GM18909 (cell line): ENCODE measurements around the gene ASXL3.

Experiments used
- ATAC-seq: cut with Tn5 transposase; IDR thresholded peaks from one replicate; pipeline ENCODE4 v1.9.1; 2021; ENCODE audit warnings: mild to moderate bottlenecking; ENCODE audit not compliant: unreplicated experiment, poor library complexity

ASXL3 gene

DNA sequence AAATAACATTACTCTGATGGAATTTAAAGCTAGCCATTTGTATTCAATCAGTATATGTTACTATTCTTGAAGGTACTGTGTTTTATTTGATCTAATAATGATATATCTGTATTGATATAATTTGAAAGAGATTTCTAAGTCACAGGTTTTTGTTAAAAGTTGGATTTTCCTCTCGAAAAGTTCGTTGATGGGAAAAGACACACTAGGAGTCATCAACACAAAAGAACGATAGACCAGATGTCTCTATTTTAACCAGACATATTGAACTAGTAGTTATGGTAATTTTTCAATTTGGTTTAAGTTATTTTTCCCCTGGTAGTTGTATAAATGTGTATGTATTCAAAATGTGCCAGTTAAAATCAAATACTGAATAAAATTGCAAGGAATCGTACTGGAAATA, 2.5 kb downstream of the ASXL3 start:
- no peak for ATAC-seq

DNA sequence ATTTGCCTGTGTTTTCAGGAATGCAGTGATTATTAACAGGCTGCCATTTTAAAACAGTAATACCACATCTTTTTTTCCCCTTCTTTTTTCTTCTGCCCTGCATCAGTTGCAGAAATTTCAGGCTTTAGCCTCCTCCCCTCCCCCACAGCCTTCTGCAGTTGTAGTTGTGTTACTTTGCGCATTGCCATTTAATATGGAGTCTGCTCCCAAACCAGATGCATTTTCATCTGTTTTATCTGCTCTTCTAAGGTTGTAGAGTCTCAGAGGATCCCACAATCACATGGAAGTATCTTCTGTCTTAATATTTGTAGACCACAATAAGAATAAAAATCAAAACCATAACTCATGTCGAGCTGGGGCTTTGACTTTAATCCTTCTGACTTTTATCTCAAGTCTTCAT, 3.8 kb downstream of the ASXL3 start:
- no peak for ATAC-seq

DNA sequence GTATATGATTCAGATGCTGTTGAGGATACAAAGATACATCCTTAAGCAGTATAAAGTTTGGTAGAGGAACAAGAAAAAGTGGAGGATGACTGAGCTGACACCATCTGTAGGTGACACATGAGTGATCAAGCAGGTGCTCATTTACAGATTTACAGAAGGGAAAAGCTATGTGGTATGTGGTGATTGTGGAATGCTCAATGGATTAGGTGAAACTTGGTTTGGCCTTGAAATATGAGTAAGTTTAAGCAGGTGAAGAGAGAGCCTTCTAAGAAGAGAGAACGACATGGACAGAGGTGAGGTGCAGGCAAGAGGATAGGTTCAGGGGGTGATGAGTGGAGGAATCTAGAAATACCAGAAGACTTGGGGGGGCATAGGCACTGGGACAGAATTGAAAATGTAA, 5.9 kb downstream of the ASXL3 start:
- no peak for ATAC-seq

DNA sequence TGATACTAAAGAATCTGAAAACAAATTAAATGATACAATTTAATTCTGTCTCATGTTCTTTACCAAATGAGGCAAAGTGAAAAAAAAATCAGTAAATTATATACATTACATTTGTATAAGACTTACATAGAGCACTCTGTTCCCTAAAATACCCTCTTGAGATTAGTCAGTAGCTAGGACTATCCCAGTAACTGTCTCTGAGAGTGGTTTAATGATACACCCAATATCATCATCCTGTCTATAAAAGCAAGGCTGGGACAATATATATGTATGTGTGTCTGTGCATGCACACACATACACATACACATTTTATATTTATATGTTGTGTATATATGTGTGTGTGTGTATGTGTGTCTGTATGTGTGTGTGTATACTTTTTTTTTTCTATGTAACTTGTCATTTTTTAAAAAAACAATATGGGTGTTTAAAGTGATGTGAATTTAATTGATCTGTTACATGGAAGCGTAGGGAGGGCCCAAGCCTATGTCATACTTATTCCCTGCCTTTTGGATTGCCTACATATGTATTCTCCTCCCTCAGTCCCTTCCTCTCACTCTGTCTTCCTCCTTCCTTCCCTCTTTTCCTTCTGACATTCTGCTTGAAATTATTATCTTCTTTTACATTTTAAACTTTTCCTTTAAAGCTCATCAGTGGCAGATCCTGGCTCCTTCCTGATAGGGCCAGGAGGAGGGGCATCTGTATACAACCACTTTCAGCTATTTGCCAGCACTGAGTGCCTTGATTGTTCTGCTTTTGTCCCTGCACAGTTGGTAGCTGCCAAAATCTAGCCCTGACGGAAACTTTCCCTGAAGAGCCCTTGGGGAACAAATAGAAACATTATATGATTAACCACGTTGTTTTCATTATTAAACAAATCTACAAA, 6.8 kb downstream of the ASXL3 start:
- ATAC-seq = no peak

DNA sequence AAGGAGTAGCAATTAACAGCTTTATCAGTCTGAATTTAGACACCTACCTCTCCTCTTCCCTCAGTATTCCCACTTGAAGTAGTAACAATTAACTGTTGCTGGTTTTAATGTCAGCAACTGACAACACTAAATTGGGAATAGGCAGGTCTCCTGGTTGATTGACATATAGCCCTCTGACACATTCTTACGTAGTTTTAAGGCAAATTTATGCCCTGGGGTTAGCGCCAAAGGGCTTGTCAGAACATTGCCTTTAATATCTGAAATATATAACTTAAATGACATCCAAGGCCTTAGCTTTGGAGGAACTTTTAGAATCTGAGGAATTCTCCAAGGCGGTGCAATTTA, 7.4 kb downstream of the ASXL3 start:
- no peak for ATAC-seq

DNA sequence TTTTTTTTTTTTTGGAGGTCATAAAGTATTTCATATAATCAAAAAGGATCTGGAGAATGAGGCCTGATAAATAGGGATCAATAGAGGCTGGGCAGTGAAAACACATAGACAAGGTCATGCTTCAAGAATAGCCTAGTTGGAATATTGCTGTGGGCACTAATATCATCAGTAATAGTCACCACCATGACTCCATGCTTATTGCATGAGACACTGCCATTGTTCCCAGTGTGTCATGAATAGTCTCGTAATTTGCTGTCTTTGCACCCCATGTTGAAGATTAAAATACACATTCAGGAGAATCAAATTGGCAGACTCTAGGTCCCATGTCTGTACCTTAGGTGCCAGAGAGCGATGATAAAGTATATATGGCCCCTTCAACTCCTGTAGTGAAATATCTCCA, 10.3 kb downstream of the ASXL3 start:
- ATAC-seq = no peak

DNA sequence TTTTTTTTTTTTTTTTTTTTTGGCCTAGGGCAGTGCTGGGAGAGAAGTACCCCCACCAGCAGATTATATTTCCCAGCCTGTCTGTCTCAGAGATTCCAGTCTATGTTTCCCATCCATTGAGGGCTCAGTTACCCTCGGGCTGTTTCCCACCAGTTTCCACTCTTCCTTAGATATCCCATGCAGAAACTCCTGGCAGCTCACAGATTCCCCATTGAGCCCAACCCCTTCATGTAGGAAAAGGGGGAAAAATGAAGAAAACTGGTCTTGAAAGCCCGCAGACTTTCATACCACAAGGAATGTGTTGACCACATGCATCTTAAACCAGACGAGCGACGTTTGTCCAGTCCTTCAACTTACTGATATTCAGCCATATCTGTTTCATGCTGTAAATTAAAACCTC, 15.2 kb downstream of the ASXL3 start:
- no peak for ATAC-seq

DNA sequence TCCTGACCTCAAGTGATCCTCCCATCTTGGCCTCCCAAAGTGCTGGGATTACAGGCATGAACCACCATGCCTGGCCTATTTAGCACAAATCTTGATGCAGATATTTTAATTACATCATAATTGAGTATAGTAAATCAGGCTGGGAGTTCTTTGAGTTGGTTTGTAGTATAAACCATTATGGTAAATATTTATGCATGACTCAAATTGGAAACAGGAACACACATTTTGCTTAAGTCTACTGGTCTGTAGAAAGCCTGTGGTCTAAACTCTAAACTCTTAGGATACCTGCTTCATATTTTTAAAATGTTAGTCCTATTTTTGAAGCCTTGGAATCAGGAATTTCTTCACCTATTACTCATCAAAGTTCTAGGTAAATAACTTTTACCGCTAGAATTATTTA, 16.8 kb downstream of the ASXL3 start:
- no peak for ATAC-seq

DNA sequence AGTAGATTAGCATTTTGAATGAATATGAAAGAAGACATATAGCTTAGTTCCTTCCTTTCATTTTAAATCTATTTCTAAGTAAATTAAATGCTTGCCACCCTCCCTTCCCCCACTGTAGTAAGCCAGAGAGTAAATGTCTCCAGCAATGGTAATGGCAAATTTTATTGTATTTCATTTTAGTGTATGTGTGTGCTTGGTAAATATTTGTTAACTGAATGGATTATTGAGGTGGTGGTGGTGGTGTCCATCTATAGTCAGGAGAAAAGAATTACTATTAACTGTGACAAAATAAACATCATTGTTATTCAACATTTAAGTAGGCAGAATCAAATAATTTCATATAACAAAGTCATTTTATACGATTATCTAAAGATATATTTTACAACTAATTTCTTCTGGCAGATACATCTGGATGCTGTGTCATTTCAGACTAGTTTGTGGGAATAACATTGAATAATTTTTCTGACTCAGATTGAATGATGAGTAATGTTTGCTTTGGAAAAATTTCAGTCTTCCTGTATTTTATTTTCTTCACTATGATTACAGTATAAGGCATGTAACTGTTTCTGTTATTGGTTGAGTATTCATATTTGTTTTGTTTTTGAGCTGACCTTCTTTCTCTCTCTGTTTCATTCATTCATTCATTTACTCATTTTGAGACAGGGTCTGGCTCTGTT, 18.3 kb downstream of the ASXL3 start:
- ATAC-seq = no peak

DNA sequence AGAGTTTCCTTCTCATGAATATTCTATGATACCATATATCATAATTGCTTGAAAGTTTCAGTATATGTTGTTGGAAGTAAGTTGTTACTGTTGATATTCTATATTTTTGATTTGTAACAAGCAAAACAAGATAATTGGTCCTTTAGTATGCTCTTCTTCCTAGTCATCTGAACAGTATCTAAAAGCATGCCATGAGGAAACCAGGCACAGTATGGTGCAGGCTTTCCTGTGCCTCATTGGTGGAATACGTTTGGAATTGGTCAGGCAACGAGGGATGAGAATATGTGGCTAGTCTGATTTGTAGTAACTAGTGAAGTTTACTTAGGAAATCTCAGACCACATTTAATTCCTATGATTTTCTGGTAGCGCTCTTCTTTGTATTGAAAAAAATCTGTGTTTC, 22.8 kb downstream of the ASXL3 start:
- ATAC-seq = no peak

DNA sequence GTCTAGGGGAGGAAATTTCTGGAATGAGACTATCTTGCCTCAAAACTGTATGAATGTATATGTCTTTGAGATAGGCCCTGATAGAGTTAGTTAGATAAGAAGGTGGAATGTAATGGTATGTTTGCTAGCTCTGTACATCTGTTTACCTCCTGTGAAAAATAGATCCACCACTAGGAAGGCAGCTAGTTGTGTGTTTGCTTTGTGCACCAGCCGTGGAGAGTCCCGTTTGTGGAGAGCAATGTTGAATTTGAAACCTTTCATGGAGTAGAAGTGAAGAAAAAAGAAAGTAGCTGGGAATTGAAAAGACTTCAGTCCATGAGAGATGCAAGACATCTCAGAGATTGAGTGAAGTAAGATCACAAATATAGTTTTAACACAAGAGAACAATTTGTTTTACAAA, 25.4 kb downstream of the ASXL3 start:
- no peak for ATAC-seq

DNA sequence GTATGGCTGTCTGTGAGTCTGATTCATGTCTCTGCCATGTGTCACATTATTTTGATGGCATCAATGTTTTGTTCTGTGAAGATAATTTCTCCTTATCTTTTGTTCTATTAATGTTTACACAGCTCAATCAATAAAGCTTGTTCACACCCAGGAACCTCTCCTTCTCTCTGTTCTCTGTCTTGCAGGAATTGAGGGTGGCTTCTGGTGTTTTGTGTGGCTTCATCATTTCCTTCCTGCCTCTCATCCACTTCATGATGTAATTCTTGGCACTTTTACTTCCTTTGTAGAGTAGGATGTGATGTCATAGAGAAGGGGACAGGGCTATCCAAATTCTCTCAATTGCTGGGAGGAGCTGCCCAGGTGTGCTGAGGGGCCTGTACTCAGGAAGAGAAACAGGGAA, 27.2 kb downstream of the ASXL3 start:
- no peak for ATAC-seq

DNA sequence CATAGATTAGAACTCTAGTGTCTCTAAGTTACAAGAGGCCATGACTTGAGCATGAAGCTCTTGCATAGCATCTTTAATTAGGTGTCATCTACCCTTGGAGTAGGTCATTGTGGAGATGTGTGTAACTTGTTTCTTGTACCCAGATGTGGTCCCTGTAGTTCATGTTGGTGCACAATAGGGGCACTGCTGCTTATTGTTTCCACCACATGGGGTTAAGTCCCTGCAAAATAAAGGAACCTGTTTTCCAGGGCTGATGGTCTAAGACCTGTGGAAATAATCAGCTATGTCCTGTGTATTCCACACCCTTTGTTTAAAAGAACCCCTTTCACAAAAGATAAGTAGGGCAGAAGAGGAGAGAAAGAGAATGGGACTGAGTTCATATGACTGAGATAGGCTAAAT, 28.6 kb downstream of the ASXL3 start:
- ATAC-seq = no peak

DNA sequence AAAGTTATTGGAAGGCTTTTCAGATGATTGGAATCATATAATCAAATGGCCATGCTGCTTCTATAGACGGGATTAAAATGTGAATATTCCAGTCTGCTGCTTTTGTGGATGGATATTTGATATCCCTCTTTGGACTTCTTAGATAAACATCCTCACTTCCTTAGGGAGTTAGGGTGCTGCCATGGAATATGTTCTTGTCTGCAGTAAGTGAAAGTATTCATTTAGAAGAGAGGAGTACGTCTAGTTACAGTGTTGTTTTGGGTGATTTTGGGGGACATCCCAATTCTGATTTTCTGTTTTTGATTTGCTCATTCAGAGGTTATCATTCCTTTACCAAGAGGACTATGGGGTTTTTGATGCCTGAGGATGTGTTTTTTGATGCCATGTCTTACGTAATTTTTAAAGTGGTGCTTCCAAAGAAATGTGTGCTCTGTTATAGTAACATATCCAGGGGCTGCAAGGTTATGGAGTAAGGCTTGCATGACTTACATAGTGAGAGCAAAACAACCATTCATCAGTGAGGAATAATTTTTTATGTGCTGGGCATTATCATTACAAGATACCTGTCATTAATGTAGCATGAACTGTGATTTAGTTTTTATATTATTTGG, 33.6 kb downstream of the ASXL3 start:
- no peak for ATAC-seq

DNA sequence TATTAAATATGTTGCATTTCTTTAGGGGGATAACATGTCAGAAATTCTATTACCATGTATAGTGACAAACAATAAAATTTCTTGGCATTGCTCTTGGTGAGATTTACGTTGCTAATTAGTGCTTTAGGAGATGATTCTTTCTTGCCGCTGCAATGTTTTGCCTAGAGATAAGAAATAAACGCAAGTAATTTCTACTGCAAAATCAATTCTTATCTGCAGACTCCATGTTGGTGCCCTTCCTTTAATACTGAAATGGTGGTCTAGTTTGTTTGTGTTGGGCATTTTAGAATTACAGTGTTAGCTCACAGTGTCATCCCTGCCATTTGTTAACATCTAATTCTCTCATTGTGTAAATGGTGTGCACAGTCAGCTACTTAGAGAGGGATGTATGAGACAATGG, 34.6 kb downstream of the ASXL3 start:
- ATAC-seq = no peak

DNA sequence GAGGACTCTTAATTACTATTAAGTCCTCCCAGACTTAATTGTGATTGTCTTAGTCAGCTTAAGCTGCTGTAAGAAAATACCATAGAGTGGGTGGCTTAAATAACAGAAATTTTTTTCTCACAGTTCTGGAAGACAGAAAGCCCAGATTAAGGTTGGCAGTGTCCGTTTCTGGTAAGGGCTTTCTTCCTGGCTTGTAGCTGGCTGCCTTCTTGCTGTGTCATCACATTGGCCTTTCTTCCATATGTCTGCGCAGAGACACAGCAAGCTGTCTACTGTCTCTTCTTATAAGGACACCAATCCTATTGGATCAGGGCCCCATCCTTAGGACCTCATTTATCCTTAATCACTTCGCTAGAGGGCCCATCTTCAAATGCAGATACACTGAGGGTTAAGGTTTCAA, 38.5 kb downstream of the ASXL3 start:
- no peak for ATAC-seq

DNA sequence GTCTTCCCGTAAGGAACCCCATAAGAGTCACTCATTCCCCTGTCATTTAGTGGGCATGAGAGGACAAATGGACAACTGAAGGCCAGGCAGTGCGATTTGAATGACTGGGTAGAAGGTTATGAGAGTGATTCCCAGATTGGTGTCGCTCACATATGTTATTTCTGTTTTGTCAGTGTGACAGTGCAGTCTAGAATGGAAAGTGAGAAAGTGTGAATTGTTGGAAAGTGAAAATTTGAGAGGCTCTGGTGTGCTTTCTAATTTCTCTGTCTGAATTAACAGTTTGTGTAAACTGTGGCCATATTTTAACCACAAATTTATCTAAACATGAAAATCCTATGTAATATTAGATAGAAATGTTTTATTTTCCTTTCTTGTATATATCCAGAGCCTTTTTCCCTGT, 49.1 kb downstream of the ASXL3 start:
- ATAC-seq = no peak

DNA sequence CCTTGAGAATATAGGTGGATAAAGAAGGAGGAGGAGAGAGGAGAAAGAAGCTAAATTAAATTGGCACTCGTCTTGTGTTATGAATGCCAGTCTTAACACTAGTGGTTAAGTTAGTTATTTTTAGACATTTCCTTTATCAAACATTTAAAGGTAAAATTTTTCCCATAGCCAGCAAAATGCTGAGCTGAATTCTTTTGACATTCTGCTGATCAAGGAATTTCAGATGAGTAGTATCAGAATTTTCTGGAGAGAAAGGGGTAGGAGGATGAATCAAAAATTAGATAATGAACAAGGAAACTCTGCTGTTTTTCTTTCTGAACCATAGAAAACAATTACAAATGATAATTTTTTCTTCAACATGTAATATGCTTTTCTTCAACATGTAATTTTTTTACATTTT, 52.5 kb downstream of the ASXL3 start:
- ATAC-seq = no peak

DNA sequence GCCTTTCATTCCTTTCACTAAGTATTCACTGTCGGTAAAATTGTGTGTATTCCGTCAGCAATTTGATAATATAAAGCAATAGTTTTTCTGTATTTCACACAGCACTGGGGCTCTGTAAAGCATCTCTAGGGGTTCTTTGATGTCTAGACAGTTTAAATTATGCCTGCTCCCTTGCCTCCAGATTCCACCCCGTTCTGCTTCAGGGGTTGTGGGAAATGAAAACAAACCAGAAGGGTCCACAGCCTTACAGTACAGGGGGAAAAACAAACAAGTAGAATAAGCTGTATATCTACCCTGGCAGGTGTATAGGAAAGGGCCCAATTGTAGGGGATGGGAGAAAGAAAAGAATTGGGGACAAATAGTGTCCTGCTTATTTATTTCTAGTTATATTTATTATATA, 63.1 kb downstream of the ASXL3 start:
- no peak for ATAC-seq

DNA sequence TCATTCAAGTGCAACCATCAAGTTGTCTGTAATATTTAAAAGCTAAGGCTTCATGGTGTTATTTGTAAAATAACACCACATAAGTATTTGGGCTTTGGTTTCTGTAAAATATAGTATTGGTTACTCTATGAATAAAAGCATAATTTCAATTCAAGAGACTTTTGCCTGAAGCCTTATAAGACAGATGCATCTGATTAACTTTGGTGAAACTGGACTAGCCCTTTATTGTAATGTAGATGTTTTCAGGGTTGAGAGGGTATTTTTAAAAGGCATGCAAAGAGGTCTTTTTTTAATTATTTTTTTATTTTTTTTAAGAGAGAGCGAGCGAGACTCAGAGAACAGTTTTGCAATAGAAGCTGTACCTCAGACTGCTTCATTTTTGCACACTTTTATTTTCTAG, 66.5 kb downstream of the ASXL3 start:
- no peak for ATAC-seq

DNA sequence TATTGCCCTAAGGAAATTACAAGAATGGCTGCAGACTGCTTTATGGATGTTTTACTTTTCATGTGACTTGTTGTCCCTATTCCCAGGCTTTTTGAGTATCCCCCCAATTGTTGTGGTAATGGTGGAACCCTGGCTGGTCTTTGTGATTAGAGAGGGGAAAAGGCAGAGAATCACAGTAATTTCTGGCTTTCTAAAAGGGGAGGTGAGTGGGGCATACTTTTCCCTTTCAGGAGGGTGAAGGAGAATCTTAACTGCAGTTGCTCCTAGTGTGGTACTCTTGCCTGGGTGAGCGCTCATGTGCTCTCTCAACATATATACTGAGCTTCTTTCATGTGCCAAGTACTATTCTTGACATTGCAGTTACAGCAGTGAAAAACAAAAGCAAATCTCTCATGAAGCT, 69.3 kb downstream of the ASXL3 start:
- no peak for ATAC-seq

DNA sequence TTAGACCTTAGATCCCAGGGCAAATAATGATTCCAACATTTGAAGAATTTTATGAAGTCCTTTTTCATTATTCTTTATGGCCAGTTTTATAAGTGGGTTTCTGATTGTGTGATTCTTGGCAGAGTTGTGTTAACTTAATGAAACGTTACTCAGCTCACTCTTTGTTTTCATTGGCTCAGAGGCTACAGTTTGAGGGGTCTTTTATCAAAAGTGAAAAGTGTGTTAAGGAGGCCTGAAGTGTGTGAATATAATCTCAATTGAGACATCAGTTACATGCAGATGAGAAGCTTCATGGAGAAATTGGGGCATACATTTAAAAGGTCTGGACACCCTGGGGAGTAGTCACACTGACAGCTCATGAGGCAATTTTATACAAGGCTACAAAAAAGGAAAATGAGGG, 74.6 kb downstream of the ASXL3 start:
- no peak for ATAC-seq
